KMS-11 (cell line): Measurements from ENCODE around the gene DTWD1.
A peak's percentile ranks its signal among the peaks of the same experiment; 100 is the strongest.
"Not testable (repeated sequence)": the region's sequence is repeated elsewhere in the genome, so short reads cannot be mapped to it uniquely, and the experiment has no call there.

Experiments
- H2AFZ ChIP-seq: fragments of 200-600 bp; sonication (generic); 2 replicates; pipeline ENCODE4 v1.6.1; 2016; ENCODE audit warnings: antibody characterized with exemption, mixed run types, low read depth
- H3K27ac ChIP-seq: fragments of 200-600 bp; sonication (generic); 2 replicates; pipeline ENCODE4 v1.6.1; 2016; ENCODE audit warnings: mild to moderate bottlenecking, mixed run types
- H3K27me3 ChIP-seq: fragments of 200-600 bp; sonication (generic); 2 replicates; pipeline ENCODE4 v1.6.1; 2017; ENCODE audit warnings: mild to moderate bottlenecking, low read depth, mixed run types, moderate library complexity; ENCODE audit not compliant: insufficient read depth
- H3K36me3 ChIP-seq: fragments of 200-600 bp; sonication (generic); 2 replicates; pipeline ENCODE4 v1.6.1; 2017; ENCODE audit warnings: mild to moderate bottlenecking, mixed run types; ENCODE audit not compliant: insufficient read depth
- H3K4me1 ChIP-seq: fragments of 200-600 bp; sonication (generic); 2 replicates; pipeline ENCODE4 v1.6.1; 2016; ENCODE audit warnings: mild to moderate bottlenecking, low read depth, mixed run types; ENCODE audit not compliant: poor library complexity, severe bottlenecking
- H3K4me2 ChIP-seq: fragments of 200-600 bp; sonication (generic); 2 replicates; pipeline ENCODE4 v1.7.0; 2016; ENCODE audit warnings: mild to moderate bottlenecking, mixed run types
- H3K4me3 ChIP-seq: fragments of 200-600 bp; sonication (generic); IDR thresholded peaks from 2 replicates; pipeline ENCODE4 v1.6.1; 2017; ENCODE audit warnings: low read depth, low read length, mixed read lengths; ENCODE audit not compliant: insufficient read depth
- H3K79me2 ChIP-seq: fragments of 200-600 bp; sonication (generic); 2 replicates; pipeline ENCODE4 v1.6.1; 2016; ENCODE audit warnings: low read depth, mixed run types; ENCODE audit not compliant: insufficient read depth
- H3K9ac ChIP-seq: fragments of 200-600 bp; sonication (generic); 2 replicates; pipeline ENCODE4 v1.6.1; 2016; ENCODE audit warnings: mild to moderate bottlenecking, mixed run types
- H4K20me1 ChIP-seq: fragments of 200-600 bp; sonication (generic); 2 replicates; pipeline ENCODE4 v1.6.1; 2016; ENCODE audit warnings: mild to moderate bottlenecking, mixed run types; ENCODE audit not compliant: insufficient read depth
- TF ChIP-seq, protein P1 (sequence below): fragments of 200-600 bp; sonication (generic); conservative IDR thresholded peaks from 2 replicates; pipeline ENCODE4 v1.6.1; 2017; ENCODE audit warnings: low read depth, mild to moderate bottlenecking, antibody characterized with exemption, low read length, moderate library complexity, mixed read lengths

The DTWD1 gene, protein sequence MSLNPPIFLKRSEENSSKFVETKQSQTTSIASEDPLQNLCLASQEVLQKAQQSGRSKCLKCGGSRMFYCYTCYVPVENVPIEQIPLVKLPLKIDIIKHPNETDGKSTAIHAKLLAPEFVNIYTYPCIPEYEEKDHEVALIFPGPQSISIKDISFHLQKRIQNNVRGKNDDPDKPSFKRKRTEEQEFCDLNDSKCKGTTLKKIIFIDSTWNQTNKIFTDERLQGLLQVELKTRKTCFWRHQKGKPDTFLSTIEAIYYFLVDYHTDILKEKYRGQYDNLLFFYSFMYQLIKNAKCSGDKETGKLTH

DNA sequence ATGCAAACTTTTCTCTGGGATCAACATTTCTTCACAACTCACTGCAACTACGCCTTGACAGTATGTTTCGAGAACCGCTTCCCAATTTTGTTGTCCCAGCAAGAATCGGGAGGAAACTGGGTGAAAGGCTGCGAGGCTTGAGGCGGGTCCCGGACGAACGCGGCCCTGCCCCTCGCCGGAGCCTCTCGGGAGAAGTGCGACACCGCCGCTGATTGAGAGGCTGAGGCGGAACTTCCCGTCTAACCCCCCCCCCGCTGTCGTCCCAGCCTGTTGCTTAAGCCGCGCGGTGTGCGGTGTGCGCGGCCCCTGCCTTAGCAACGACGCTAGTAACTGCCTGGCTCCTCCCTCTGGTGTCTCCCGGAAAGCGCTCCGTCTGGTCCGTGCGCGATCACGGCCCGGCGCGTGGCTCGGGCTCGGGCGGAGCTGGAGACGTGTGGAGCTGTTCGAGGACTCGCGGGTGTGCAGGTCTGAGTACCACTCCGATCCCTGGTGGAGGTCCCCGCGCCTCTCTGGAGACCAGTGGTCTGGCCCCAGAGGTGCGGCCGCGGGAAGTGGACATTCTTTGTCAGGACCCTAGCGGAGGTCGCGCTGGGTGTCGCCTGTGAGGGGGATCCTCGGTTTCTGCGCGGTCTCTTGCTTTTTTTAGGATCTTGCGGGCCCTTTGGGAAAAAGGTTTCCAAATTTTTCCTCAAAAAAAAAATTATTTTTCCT lies at the start of gene DTWD1, which contains the start of gene FAM227B:
Gene DTWD1 (plus strand): TSS at position 391 of the 711 bp plus-strand sequence. CDS start 4,120 bp downstream, outside the sequence.
Gene FAM227B (minus strand): TSS at position 161 of the 711 bp plus-strand sequence. CDS start 5,647 bp downstream, outside the sequence.
- H3K36me3 ChIP-seq, result no peaks in the 10 kb centered on the region; the same call in 1 of the 2 replicates
- H3K79me2 ChIP-seq, result peaks cover 19% of the 10 kb centered on the region; the same call in 1 of the 2 replicates
- H3K27ac ChIP-seq, result peak within 1 kb of the TSS; percentile 48
- peak within 1 kb of the TSS; percentile 92 for H2AFZ ChIP-seq
- H3K9ac ChIP-seq, result peak within 1 kb of the TSS; percentile 68
- H3K4me1 ChIP-seq, result peaks cover 16% of the 10 kb centered on the region
- no peaks in the 10 kb centered on the region for H4K20me1 ChIP-seq
- peak within 1 kb of the TSS; percentile 76 for H3K4me2 ChIP-seq
- no peaks in the 10 kb centered on the region for H3K27me3 ChIP-seq
- TF ChIP-seq, protein P1, sequence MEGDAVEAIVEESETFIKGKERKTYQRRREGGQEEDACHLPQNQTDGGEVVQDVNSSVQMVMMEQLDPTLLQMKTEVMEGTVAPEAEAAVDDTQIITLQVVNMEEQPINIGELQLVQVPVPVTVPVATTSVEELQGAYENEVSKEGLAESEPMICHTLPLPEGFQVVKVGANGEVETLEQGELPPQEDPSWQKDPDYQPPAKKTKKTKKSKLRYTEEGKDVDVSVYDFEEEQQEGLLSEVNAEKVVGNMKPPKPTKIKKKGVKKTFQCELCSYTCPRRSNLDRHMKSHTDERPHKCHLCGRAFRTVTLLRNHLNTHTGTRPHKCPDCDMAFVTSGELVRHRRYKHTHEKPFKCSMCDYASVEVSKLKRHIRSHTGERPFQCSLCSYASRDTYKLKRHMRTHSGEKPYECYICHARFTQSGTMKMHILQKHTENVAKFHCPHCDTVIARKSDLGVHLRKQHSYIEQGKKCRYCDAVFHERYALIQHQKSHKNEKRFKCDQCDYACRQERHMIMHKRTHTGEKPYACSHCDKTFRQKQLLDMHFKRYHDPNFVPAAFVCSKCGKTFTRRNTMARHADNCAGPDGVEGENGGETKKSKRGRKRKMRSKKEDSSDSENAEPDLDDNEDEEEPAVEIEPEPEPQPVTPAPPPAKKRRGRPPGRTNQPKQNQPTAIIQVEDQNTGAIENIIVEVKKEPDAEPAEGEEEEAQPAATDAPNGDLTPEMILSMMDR, result no peak
- H3K4me3 ChIP-seq, result no peak within 1 kb of the TSS

DNA sequence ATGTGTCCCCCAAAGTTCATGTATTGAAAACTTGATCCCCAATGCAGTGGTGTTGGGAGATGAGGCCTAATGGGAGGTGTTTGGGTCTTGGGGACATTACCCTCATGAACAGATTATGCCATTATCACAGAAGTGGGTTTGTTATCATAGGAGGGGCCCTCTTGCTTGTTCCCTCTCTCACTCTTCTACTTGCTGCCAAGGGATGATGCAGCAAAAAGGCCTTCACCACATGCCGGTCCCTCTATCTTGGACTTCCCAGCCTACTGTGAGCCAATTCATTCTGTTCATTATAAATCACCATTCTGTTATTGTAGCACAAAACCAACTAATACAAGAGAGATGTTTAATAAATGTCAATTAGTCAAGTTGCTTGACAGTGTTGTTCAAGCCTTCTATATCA lies 47.4 kb upstream of the DTWD1 start:
- no peaks in the 10 kb centered on the region for H3K79me2 ChIP-seq
- no peak overlapping the region for H3K9ac ChIP-seq
- H3K27ac ChIP-seq, result no peak overlapping the region
- H3K4me2 ChIP-seq, result no peak overlapping the region
- H3K36me3 ChIP-seq, result no peaks in the 10 kb centered on the region
- no peaks in the 10 kb centered on the region for H3K4me1 ChIP-seq
- H4K20me1 ChIP-seq, result no peaks in the 10 kb centered on the region
- TF ChIP-seq, protein P1, result no peak
- no peaks in the 10 kb centered on the region for H3K27me3 ChIP-seq
- H2AFZ ChIP-seq, result no peak overlapping the region
- H3K4me3 ChIP-seq, result no peak overlapping the region

DNA sequence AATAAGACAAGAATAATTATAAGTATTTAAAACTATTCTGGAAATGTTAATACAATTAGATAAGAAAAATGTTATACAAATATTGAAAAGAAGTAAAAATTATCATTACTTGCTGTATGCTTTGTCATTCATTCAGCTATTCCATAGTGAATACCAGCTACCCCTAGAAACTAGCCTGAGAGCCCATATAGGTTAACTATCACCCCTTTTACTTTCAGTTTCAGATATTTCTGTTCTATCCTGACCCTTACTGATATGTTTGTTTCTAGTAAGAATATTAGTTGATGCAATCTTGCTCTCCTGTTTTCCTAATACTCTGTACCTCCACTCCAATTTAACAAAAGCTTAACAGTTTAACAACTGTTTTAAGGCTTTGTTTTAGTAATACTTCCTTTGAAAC lies 31.8 kb upstream of the DTWD1 start:
- Histone ChIP-seq H3K79me2 (no peaks in the 10 kb centered on the region), H3K4me1 (peaks cover 9% of the 10 kb centered on the region), H3K27me3 (no peaks in the 10 kb centered on the region), H3K36me3 (no peaks in the 10 kb centered on the region), H4K20me1 (no peaks in the 10 kb centered on the region), H3K4me2 (peak overlapping the region; percentile 36; the same call in 1 of the 2 replicates), H2AFZ (no peak overlapping the region), H3K27ac (no peak overlapping the region), H3K9ac (no peak overlapping the region), H3K4me3 (no peak overlapping the region)
- TF ChIP-seq, protein P1, result no peak

DNA sequence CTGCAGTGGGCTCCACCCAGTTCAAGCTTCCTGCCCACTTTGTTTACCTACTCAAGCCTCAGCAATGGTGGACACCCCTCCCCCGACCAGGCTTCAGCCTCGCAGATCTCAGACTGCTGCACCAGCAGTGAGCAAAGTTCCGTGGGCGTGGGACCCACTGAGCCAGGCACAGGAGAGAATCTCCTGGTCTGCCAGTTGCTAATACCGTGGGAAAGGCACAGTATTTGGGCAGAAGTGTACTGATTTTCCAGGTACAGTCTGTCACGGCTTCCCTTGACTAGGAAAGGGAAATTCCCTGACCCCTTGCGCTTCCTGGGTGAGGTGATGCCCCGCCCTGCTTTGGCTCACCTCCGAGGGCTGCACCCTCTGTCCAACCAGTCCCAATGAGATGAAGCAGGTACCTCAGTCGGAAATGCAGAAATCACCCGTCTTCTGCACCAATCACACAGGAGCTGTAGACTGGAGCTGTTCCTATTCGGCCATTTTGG lies 28.0 kb upstream of the DTWD1 start:
- H3K4me1 ChIP-seq, H3K4me3 ChIP-seq, H3K4me2 ChIP-seq, H3K79me2 ChIP-seq, H3K9ac ChIP-seq, H3K27ac ChIP-seq, H3K27me3 ChIP-seq, H4K20me1 ChIP-seq, H3K36me3 ChIP-seq, H2AFZ ChIP-seq: not testable (repeated sequence)
